Measurements from ENCODE around the gene SCP2.

SCP2 gene

DNA sequence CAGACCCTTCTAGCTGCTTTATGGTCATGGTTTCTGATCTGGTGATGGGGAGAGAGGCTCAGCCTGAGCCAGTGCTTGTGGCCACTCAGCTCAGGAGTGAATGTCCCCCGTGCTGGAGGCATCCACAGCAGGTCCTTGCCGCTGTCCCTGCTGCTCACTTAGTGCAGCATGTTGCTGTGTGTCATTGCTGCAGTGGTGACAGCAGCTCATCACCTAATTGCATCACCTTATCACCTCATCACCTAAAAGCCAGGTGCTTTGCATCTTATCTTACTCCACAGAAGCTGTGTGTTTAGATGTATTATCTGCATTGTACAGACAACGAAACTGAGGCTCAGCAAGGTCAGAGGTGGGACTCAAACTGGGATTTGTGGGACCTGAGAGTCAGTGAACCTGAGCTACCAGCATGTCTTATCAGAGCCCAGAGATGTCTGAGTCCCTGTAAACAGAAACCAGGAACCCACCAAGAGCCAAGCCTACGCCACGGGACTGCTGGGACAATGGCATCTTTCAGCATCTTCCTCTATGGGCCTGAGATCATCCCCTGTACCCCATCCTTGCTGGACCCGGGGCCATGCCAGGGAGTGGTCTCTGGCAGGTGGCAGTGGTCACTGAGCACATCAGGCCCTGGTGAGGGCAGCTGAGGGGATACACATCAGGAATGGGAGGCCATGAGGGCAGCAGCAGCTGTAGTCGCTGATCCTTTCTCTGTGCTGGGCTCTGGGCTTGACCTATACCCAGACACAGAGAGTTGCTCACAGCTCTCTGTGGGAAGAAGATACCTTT, 141.4 kb downstream of the SCP2 start:
- no peaks in the 10 kb centered on the region for H3K4me1 ChIP-seq (ENCODE audit: control insufficient read depth, insufficient read depth, low read length)
- no peaks in the 10 kb centered on the region for H3K36me3 ChIP-seq (ENCODE audit: control insufficient read depth, insufficient read depth, low read length)
- no peak overlapping the region for H3K27ac ChIP-seq (ENCODE audit: low read depth, low read length)
- H3K9me3 ChIP-seq (ENCODE audit: control insufficient read depth, insufficient read depth, low read length), result no peaks in the 10 kb centered on the region
- H3K4me3 ChIP-seq (ENCODE audit: low read depth, low read length), result no peak overlapping the region
- peaks cover 16% of the 10 kb centered on the region for H3K27me3 ChIP-seq (ENCODE audit: control insufficient read depth, insufficient read depth, low read length)
- H3K9ac ChIP-seq (ENCODE audit: low read depth, low read length), result no peak overlapping the region

DNA sequence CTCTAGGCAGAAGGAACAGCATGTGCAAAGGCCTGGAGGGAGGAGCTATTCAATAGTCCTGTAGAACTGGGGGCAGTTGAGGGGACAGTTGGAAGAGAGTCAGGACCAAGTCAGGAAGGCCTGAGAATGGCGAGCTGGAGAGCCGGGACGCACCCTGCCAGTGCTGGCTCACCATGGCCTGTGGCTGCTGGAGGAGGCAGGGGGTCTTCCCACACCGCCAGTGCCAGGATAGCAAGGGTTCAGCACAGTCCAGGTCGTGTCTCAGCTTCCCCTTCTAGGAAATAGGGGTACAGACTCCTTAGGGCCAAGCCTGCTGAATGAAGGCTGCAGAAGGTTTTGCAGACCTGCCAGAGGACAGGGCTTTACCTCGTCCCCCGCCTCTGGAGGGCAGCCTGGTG, 142.2 kb downstream of the SCP2 start:
- Histone ChIP-seq H3K27me3 (ENCODE audit: control insufficient read depth, insufficient read depth, low read length) (peaks cover 8% of the 10 kb centered on the region), H3K9me3 (ENCODE audit: control insufficient read depth, insufficient read depth, low read length) (no peaks in the 10 kb centered on the region), H3K4me1 (ENCODE audit: control insufficient read depth, insufficient read depth, low read length) (no peaks in the 10 kb centered on the region), H3K27ac (ENCODE audit: low read depth, low read length) (no peak overlapping the region), H3K36me3 (ENCODE audit: control insufficient read depth, insufficient read depth, low read length) (no peaks in the 10 kb centered on the region), H3K9ac (ENCODE audit: low read depth, low read length) (no peak overlapping the region), H3K4me3 (ENCODE audit: low read depth, low read length) (no peak overlapping the region)

DNA sequence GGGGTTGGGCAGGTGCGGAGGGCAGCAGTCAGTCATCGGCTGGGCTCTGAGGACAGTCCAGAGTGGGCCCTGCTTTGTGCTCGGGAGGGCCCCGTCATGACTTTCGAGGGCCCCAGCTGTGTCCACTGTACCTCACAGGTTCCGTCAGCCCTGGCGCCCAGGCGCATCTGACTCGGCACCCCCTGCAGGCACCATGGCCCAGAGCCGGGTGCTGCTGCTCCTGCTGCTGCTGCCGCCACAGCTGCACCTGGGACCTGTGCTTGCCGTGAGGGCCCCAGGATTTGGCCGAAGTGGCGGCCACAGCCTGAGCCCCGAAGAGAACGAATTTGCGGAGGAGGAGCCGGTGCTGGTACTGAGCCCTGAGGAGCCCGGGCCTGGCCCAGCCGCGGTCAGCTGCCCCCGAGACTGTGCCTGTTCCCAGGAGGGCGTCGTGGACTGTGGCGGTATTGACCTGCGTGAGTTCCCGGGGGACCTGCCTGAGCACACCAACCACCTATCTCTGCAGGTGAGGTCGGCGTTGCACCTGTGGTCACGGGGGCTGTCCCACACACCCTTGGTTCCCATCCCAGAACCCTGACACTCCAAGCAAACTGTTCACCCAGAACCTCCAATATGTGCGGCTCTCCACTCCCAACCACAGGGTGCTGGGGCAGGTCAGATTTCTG, 142.7 kb downstream of the SCP2 start:
- Histone ChIP-seq H3K27me3 (ENCODE audit: control insufficient read depth, insufficient read depth, low read length) (peaks cover 3% of the 10 kb centered on the region), H3K4me3 (ENCODE audit: low read depth, low read length) (no peak overlapping the region), H3K9me3 (ENCODE audit: control insufficient read depth, insufficient read depth, low read length) (no peaks in the 10 kb centered on the region), H3K36me3 (ENCODE audit: control insufficient read depth, insufficient read depth, low read length) (no peaks in the 10 kb centered on the region), H3K27ac (ENCODE audit: low read depth, low read length) (no peak overlapping the region), H3K4me1 (ENCODE audit: control insufficient read depth, insufficient read depth, low read length) (no peaks in the 10 kb centered on the region), H3K9ac (ENCODE audit: low read depth, low read length) (no peak overlapping the region)

DNA sequence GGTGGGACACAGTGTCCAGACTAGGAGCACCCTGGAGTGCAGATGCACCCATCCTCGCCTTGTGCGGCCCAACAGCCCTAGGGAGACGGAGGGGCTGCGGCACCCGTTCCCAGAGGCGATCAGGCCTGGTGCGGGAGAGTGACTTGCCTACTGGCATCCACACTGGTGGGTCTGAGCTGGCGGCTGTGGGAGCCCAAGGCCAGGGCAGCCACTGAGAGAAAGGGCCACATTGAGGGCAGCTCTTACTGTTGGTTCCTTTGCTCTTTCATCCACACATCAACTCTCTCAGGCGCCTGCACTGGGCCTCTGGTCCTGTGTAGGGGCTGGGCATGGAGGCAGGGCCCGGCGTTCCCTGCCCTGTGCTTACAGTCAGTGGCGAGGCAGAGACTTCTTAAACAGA, 143.5 kb downstream of the SCP2 start:
- H3K4me1 ChIP-seq (ENCODE audit: control insufficient read depth, insufficient read depth, low read length), result no peaks in the 10 kb centered on the region

DNA sequence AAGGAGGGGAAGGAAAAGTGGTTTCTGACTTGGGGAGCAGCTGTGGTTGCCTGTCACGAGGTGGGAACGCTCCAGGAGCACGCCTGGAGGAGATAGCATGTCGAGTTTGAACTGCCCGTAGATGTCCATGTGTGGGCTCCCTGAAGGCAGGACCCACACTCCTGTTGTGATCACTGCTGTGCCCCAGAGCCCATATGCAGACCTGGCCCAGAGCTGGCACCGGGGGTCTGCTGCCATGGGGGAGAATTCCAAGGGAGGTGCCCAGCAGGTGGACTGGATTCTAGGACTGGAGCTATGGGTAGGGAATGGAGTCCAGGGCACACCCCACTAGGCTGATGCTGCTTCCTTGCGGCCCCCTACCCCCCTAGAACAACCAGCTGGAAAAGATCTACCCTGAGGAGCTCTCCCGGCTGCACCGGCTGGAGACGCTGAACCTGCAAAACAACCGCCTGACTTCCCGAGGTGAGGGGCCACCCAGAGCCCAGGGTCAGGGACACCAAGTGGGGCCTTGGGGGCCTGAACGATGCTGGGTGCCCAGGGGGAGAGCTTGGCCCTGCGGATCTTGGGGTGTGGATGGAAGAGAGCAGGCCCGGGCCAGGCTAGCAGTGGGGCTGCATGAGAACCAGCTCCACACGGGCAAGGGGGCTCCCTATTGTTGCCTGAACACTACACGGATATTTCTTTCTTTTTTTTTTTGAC, 144.2 kb downstream of the SCP2 start:
- no peaks in the 10 kb centered on the region for H3K4me1 ChIP-seq (ENCODE audit: control insufficient read depth, insufficient read depth, low read length)
- no peaks in the 10 kb centered on the region for H3K27me3 ChIP-seq (ENCODE audit: control insufficient read depth, insufficient read depth, low read length)
- no peak overlapping the region for H3K4me3 ChIP-seq (ENCODE audit: low read depth, low read length)
- no peaks in the 10 kb centered on the region for H3K36me3 ChIP-seq (ENCODE audit: control insufficient read depth, insufficient read depth, low read length)
- no peak overlapping the region for H3K27ac ChIP-seq (ENCODE audit: low read depth, low read length)
- H3K9me3 ChIP-seq (ENCODE audit: control insufficient read depth, insufficient read depth, low read length), result no peaks in the 10 kb centered on the region
- H3K9ac ChIP-seq (ENCODE audit: low read depth, low read length), result no peak overlapping the region

More for the DNA sequence above, 143.5 kb downstream of the SCP2 start:
- Histone ChIP-seq H3K9me3 (ENCODE audit: control insufficient read depth, insufficient read depth, low read length) (no peaks in the 10 kb centered on the region), H3K27me3 (ENCODE audit: control insufficient read depth, insufficient read depth, low read length) (peaks cover under 1% of the 10 kb centered on the region; the same call in 1 of the 2 replicates), H3K27ac (ENCODE audit: low read depth, low read length) (no peak overlapping the region), H3K36me3 (ENCODE audit: control insufficient read depth, insufficient read depth, low read length) (no peaks in the 10 kb centered on the region), H3K4me3 (ENCODE audit: low read depth, low read length) (no peak overlapping the region), H3K9ac (ENCODE audit: low read depth, low read length) (no peak overlapping the region)

DNA sequence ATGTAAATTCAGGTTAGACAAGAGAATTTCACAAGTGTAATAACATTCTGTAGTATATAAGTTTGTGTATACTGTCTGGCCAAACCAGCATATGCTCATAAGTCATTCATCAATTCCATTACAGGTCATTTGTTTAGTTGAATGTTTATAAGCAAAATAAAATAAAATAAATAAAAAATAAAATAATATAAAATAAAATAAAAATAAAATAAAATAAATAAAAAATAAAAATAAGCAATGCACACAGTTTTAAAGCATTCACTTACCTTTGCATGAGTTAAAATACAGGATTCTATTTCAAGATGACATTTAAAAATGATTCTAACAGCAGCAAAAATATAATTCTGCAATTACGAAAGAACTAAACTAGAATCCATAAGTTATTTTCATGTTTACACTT, 144.8 kb downstream of the SCP2 start:
- Histone ChIP-seq H3K9ac (ENCODE audit: low read depth, low read length) (no peak overlapping the region), H3K27me3 (ENCODE audit: control insufficient read depth, insufficient read depth, low read length) (no peaks in the 10 kb centered on the region), H3K36me3 (ENCODE audit: control insufficient read depth, insufficient read depth, low read length) (no peaks in the 10 kb centered on the region), H3K4me3 (ENCODE audit: low read depth, low read length) (no peak overlapping the region), H3K9me3 (ENCODE audit: control insufficient read depth, insufficient read depth, low read length) (no peaks in the 10 kb centered on the region), H3K27ac (ENCODE audit: low read depth, low read length) (no peak overlapping the region), H3K4me1 (ENCODE audit: control insufficient read depth, insufficient read depth, low read length) (no peaks in the 10 kb centered on the region)

DNA sequence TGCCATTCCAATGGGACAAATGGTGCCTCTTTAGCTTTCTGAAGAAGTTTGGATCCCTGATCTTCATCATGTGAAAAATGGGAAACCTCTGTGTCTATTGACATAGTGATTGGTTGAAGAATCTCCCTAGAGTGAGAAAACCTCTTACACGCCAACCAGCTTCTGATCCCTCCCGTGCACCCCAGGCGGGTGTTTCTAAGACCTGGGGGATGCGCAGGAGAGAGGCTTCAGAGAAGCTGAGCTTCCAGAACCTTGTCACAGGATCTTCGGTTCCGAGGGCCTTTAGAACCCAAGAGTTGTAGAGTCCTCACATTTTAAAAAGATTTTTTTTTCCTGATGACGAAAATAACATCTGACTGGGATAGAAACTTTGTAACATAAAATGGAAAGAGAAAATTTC, 146.2 kb downstream of the SCP2 start:
- Histone ChIP-seq H3K36me3 (ENCODE audit: control insufficient read depth, insufficient read depth, low read length) (no peaks in the 10 kb centered on the region), H3K4me1 (ENCODE audit: control insufficient read depth, insufficient read depth, low read length) (no peaks in the 10 kb centered on the region), H3K9ac (ENCODE audit: low read depth, low read length) (no peak overlapping the region), H3K9me3 (ENCODE audit: control insufficient read depth, insufficient read depth, low read length) (no peaks in the 10 kb centered on the region), H3K27me3 (ENCODE audit: control insufficient read depth, insufficient read depth, low read length) (no peaks in the 10 kb centered on the region), H3K4me3 (ENCODE audit: low read depth, low read length) (no peak overlapping the region), H3K27ac (ENCODE audit: low read depth, low read length) (no peak overlapping the region)

DNA sequence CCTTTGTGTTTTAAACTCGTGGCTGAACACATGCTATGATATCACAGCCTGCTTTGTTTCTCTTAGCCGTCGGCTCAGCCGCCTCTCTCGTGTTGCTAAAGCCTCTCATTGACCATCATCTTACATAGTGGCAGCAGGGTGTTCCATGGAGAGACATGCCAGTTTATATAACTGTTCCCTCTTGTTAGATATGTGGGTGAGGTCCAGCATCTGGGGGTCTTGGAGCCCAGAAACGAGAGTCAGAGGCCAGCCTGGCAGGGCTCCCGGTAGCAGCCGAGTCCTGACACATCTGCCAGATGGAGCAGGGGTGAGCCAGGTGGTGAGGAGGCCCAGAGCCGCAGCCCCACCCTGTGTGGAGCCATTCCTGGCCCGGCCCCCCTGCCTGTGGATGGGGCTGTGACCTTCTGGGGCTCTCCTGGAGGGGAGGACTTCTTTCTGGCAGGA, 146.8 kb downstream of the SCP2 start:
- Histone ChIP-seq H3K4me1 (ENCODE audit: control insufficient read depth, insufficient read depth, low read length) (no peaks in the 10 kb centered on the region), H3K9ac (ENCODE audit: low read depth, low read length) (no peak overlapping the region), H3K9me3 (ENCODE audit: control insufficient read depth, insufficient read depth, low read length) (no peaks in the 10 kb centered on the region), H3K27me3 (ENCODE audit: control insufficient read depth, insufficient read depth, low read length) (no peaks in the 10 kb centered on the region), H3K4me3 (ENCODE audit: low read depth, low read length) (no peak overlapping the region), H3K27ac (ENCODE audit: low read depth, low read length) (no peak overlapping the region), H3K36me3 (ENCODE audit: control insufficient read depth, insufficient read depth, low read length) (no peaks in the 10 kb centered on the region)

DNA sequence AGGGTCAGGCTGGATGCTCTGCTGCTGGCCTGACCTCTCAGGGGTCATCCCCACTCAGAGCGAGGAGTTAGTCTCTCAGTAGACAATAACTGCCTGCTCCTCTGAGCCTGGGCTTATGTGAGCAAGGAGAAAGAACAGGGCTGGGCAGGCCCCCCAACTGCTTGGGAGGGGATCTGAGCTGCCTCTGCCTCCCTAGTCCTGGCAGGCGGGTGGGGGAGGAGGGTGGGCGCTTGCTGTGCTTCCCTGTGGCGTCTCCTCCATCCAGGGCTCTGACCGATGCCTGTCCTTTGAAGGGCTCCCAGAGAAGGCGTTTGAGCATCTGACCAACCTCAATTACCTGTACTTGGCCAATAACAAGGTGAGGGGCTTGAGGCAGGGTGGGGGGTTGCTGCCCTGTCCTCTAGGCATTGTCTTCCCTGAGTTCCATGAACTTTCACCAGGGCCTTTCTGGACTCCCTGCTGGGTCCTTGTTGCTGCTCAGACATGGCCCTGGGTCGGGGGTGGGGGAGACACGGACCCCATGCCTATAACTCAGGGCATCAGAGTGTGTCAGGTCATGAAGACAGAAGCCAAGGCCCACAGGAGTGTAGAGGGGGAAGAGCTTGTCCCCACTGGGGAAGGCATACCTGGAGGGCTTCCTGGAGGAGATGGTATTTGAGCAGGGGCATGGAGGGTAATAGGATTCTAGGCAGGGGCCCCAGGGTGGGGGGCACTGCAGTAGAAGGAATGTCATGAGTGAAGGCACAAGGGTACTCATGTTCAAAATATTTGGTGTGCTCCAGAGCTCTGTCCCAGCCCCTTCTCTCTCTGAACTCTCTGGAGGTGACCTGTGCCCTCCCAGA, 147.5 kb downstream of the SCP2 start:
- no peaks in the 10 kb centered on the region for H3K36me3 ChIP-seq (ENCODE audit: control insufficient read depth, insufficient read depth, low read length)
- no peak overlapping the region for H3K9ac ChIP-seq (ENCODE audit: low read depth, low read length)
- no peak overlapping the region for H3K27ac ChIP-seq (ENCODE audit: low read depth, low read length)
- H3K4me3 ChIP-seq (ENCODE audit: low read depth, low read length), result no peak overlapping the region
- no peaks in the 10 kb centered on the region for H3K27me3 ChIP-seq (ENCODE audit: control insufficient read depth, insufficient read depth, low read length)
- H3K9me3 ChIP-seq (ENCODE audit: control insufficient read depth, insufficient read depth, low read length), result no peaks in the 10 kb centered on the region
- no peaks in the 10 kb centered on the region for H3K4me1 ChIP-seq (ENCODE audit: control insufficient read depth, insufficient read depth, low read length)

DNA sequence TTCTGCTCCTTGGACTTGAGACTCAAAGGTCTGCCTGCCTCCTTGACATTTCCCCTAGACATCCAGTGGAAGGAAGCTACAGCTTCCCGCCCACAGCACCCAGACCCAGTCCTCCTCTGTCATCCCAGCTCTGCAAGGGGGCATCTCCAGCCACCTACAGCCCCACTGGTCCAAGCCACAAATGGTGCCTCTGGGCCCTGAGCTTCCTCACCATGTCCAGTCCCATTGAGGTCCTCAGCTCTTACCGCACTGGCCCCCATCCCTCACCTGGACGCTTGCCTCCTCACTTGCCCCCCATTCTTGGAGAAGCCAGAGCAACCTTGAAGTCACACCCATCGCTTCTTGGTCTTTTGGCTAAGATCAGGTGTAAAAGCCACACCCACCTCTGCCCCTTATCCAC, 148.1 kb downstream of the SCP2 start:
- Histone ChIP-seq H3K9ac (ENCODE audit: low read depth, low read length) (no peak overlapping the region), H3K4me3 (ENCODE audit: low read depth, low read length) (no peak overlapping the region), H3K36me3 (ENCODE audit: control insufficient read depth, insufficient read depth, low read length) (no peaks in the 10 kb centered on the region), H3K4me1 (ENCODE audit: control insufficient read depth, insufficient read depth, low read length) (no peaks in the 10 kb centered on the region), H3K27me3 (ENCODE audit: control insufficient read depth, insufficient read depth, low read length) (no peaks in the 10 kb centered on the region), H3K27ac (ENCODE audit: low read depth, low read length) (no peak overlapping the region), H3K9me3 (ENCODE audit: control insufficient read depth, insufficient read depth, low read length) (no peaks in the 10 kb centered on the region)

Measured in HUES48 (cell line).